Measurements from ENCODE around the gene BNIPL.

DNA sequence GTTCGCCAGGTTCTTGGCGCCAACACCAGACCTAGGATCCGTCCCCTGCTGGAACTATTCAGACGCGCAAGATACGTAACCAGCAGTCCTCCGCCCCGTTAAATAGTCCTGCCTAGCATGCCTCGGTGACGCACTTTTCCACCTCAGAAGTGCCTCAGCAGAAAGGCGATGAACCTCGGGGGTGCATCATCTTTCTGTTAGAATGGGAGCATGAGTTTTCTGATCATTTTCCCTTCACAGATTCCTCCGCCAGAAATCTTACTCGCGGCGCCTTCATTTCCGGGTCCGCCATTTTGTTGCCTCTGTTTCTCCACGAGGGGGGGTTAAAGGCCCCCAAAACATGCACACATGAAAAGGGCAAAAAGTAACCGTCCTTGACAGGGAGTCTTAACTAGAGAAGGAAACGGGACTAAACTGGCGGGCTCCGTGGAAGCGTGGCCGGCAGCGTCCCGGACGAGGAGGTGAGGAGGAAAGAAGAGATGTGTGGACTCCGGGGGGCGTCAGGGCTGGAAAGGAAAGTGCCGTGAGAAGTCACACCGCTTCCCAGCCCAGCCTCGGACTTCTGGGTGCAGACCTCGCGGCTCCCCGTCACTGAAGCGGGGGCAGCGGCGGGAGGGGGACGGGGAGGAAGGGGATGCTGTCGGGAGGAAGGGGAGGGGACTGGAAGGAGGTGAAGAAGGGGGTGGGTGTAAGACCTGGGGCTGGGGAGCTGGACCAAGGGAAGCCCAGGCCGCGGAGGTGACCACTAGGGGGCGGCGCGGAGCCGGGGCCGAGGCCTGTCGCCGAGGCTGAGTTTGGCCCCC is 34.3 kb downstream of the BNIPL start, which contains the start of gene GABPB2:
- TF ChIP-seq, protein P1, sequence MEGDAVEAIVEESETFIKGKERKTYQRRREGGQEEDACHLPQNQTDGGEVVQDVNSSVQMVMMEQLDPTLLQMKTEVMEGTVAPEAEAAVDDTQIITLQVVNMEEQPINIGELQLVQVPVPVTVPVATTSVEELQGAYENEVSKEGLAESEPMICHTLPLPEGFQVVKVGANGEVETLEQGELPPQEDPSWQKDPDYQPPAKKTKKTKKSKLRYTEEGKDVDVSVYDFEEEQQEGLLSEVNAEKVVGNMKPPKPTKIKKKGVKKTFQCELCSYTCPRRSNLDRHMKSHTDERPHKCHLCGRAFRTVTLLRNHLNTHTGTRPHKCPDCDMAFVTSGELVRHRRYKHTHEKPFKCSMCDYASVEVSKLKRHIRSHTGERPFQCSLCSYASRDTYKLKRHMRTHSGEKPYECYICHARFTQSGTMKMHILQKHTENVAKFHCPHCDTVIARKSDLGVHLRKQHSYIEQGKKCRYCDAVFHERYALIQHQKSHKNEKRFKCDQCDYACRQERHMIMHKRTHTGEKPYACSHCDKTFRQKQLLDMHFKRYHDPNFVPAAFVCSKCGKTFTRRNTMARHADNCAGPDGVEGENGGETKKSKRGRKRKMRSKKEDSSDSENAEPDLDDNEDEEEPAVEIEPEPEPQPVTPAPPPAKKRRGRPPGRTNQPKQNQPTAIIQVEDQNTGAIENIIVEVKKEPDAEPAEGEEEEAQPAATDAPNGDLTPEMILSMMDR (IDR thresholded peaks at IDR 0.05; ENCODE audit: control extremely low read depth in 1 of 3, insufficient read depth in 1 of 3, low read depth in 1 of 3, low read length in 3 of 3), result peak; percentile 80 to 90 (median 83)
- TF ChIP-seq EZH2 (IDR thresholded peaks at IDR 0.05; ENCODE audit: low read depth, low read length, severe bottlenecking), result no peak
- TF ChIP-seq, protein P2, sequence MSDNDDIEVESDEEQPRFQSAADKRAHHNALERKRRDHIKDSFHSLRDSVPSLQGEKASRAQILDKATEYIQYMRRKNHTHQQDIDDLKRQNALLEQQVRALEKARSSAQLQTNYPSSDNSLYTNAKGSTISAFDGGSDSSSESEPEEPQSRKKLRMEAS (IDR thresholded peaks at IDR 0.05), result peak; percentile 7; the same call in 1 of the 2 replicates
- no peak; the same call in 1 of the 2 replicates for TF ChIP-seq EGR1 (IDR thresholded peaks at IDR 0.05; ENCODE audit: borderline replicate concordance, low read depth, low read length)
- peak; percentile 40; the same call in 1 of the 2 replicates for TF ChIP-seq KDM1A (IDR thresholded peaks at IDR 0.05; ENCODE audit: borderline replicate concordance, low read length)

Data from H1 (cell line).